RWPE2 (cell line): ENCODE measurements around the gene TMEM236.

Source experiments
- ATAC-seq: fragments of 200-7000 bp; cut with Tn5 transposase; 3 replicates; pipeline ENCODE4 v1.9.1; 2021; ENCODE audit warnings: low read depth
- DNase-seq: peaks from one replicate; pipeline ENCODE4 v3.0.0-alpha.2; 2020; ENCODE audit warnings: low spot score
- H3K27ac ChIP-seq: fragments of 450-650 bp; 2 replicates; pipeline ENCODE4 v1.5.1; 2017; ENCODE audit warnings: mild to moderate bottlenecking; ENCODE audit not compliant: poor library complexity, severe bottlenecking
- H3K27me3 ChIP-seq: fragments of 250-450 bp; sonication (Bioruptor Pico); 2 replicates; pipeline ENCODE4 v1.5.1; 2021; ENCODE audit warnings: mild to moderate bottlenecking, moderate library complexity; ENCODE audit not compliant: insufficient read depth, poor library complexity, severe bottlenecking
- H3K36me3 ChIP-seq: fragments of 250-450 bp; sonication (Bioruptor Pico); 2 replicates; pipeline ENCODE4 v1.5.1; 2020; ENCODE audit warnings: low read depth, mild to moderate bottlenecking, moderate library complexity
- H3K4me1 ChIP-seq: fragments of 250-450 bp; sonication (Bioruptor Pico); 2 replicates; pipeline ENCODE4 v1.5.1; 2021; ENCODE audit warnings: mild to moderate bottlenecking, moderate library complexity; ENCODE audit not compliant: insufficient read depth, poor library complexity, severe bottlenecking
- H3K4me3 ChIP-seq: fragments of 250-450 bp; sonication (Bioruptor Pico); 2 replicates; pipeline ENCODE4 v1.5.1; 2021; ENCODE audit warnings: mild to moderate bottlenecking, moderate library complexity; ENCODE audit not compliant: severe bottlenecking
- H3K9me3 ChIP-seq: fragments of 250-450 bp; sonication (Bioruptor Pico); 2 replicates; pipeline ENCODE4 v1.5.1; 2021; ENCODE audit warnings: mild to moderate bottlenecking, moderate library complexity; ENCODE audit not compliant: severe bottlenecking
- CTCF ChIP-seq: fragments of 450-650 bp; IDR thresholded peaks from one replicate; pipeline ENCODE4 v1.5.1; 2017; ENCODE audit warnings: mild to moderate bottlenecking, moderate library complexity; ENCODE audit not compliant: poor library complexity, severe bottlenecking

TMEM236 gene

GRCh38 chr10:17848646-17849045 is 96.6 kb downstream of the TMEM236 start:
- ATAC-seq, result no peak
- Histone ChIP-seq H3K4me1 (no peaks in the 10 kb centered on the region), H3K4me3 (no peak overlapping the region), H3K9me3 (no peaks in the 10 kb centered on the region), H3K27me3 (no peaks in the 10 kb centered on the region), H3K27ac (no peak overlapping the region), H3K36me3 (no peaks in the 10 kb centered on the region)
- no peak for TF ChIP-seq CTCF
- DNase-seq, result no peak
